CD4-positive, alpha-beta T cell (primary cell): Measurements from ENCODE around the gene RETREG3. TPM values are rescaled to one million over a fixed set of nuclear protein-coding genes. Genes with fewer than 3 reads are reported as not detected.

Source experiments
- ATAC-seq: fragments of 200-7000 bp; cut with Tn5 transposase; one replicate; pipeline ENCODE4 v1.10.0; 2022; ENCODE audit warnings: mild to moderate bottlenecking; ENCODE audit not compliant: poor library complexity
- CTCF ChIA-PET: fragments of 350-600 bp; sonication (Branson Sonifier 250); formaldehyde crosslinking; loops from one replicate; lab custom pipeline; 2021; ENCODE audit warnings: antibody characterized with exemption, inconsistent platforms; lab: Charles Lee
- POLR2A ChIA-PET: fragments of 350-600 bp; sonication (Branson Sonifier 250); formaldehyde crosslinking; loops from one replicate; lab custom pipeline; 2021; ENCODE audit warnings: antibody characterized with exemption, inconsistent platforms; lab: Charles Lee
- DNase-seq, 14 experiments: peaks; one replicate each; pipeline ENCODE4 v3.0.0-alpha.2; 2013 to 2020; ENCODE audit warnings: mixed read lengths in 2 of 14
- H3K27ac ChIP-seq, 2 donors: one replicate each; pipeline versions ENCODE4 v1.5.1 to v1.7.0; 2013; ENCODE audit warnings: low read length in 2 of 2, low read depth in 1 of 2, mild to moderate bottlenecking in 1 of 2
- H3K27me3 ChIP-seq, 2 experiments: 1 replicate in 1 of 2; 2 replicates in 1 of 2; pipeline versions ENCODE4 v1.6.1 to v1.7.0; 2013; ENCODE audit warnings: low read length in 2 of 2, control low read depth in 1 of 2, mild to moderate bottlenecking in 1 of 2, moderate library complexity in 1 of 2; ENCODE audit not compliant: insufficient read depth in 2 of 2, control insufficient read depth in 1 of 2
- H3K36me3 ChIP-seq: one replicate; pipeline ENCODE4 v1.6.1; 2013; ENCODE audit warnings: low read length, control low read depth; ENCODE audit not compliant: insufficient read depth
- H3K4me1 ChIP-seq: one replicate; pipeline ENCODE4 v1.6.1; 2013; ENCODE audit warnings: low read length, control low read depth; ENCODE audit not compliant: insufficient read depth
- H3K4me3 ChIP-seq: one replicate; pipeline ENCODE4 v1.5.1; 2013; ENCODE audit warnings: mild to moderate bottlenecking, low read length, moderate library complexity
- H3K9me3 ChIP-seq, 2 experiments: 1 replicate in 1 of 2; 2 replicates in 1 of 2; pipeline versions ENCODE4 v1.6.1 to v1.7.0; 2013; ENCODE audit warnings: low read length in 2 of 2, mild to moderate bottlenecking in 2 of 2, control low read depth in 1 of 2, moderate library complexity in 1 of 2; ENCODE audit not compliant: control insufficient read depth in 1 of 2, insufficient read depth in 1 of 2
- H3K27ac Mint-ChIP-seq: one replicate; pipeline ENCODE4 v1.8.0; 2020; ENCODE audit warnings: mixed read lengths
- H3K27me3 Mint-ChIP-seq: one replicate; pipeline ENCODE4 v1.8.0; 2021; ENCODE audit warnings: mixed read lengths
- H3K36me3 Mint-ChIP-seq: one replicate; pipeline ENCODE4 v1.8.0; 2021; ENCODE audit warnings: low read depth, mixed read lengths
- H3K4me1 Mint-ChIP-seq: one replicate; pipeline ENCODE4 v1.8.0; 2021; ENCODE audit warnings: low read depth, mixed read lengths
- H3K4me3 Mint-ChIP-seq: one replicate; pipeline ENCODE4 v1.8.0; 2020; ENCODE audit warnings: mild to moderate bottlenecking, mixed read lengths
- H3K9me3 Mint-ChIP-seq: one replicate; pipeline ENCODE4 v1.8.0; 2020; ENCODE audit warnings: mixed read lengths
- intact Hi-C, 2 experiments: fragments of 100-400 bp; cut with DNase I in 1 of 2; cut with micrococcal nuclease in 1 of 2; formaldehyde crosslinking; loops; one replicate each; pipeline versions ENCODE4 v1.15.1 to v1.9.0; 2023 to 2025; cut with DNase I, micrococcal nuclease
- total RNA-seq, 174 experiments: library from RNA in 2 of 174; stranded (reverse) in 2 of 174; gene quantifications; one replicate each; pipeline ENCODE4 v1.2.3 and lab custom pipeline; 2021 to 2026
- TF ChIP-seq, protein P1 (sequence below): fragments of 200-600 bp; IDR thresholded peaks from one replicate; pipeline ENCODE4 v1.8.0; 2022; ENCODE audit warnings: antibody characterized with exemption, mild to moderate bottlenecking

RETREG3 gene
- total RNA-seq, 2 experiments from 2014 or later, result 46.7 to 48.7 TPM

GRCh38 chr17:42565523-42566214 is 43.5 kb downstream of the RETREG3 start:
- DNase-seq, result peak in 1 of 14 experiments; percentile 35
- peaks cover 47% of the 10 kb centered on the region for H3K4me1 Mint-ChIP-seq
- peak overlapping the region; percentile 97 for H3K4me3 Mint-ChIP-seq

DNA sequence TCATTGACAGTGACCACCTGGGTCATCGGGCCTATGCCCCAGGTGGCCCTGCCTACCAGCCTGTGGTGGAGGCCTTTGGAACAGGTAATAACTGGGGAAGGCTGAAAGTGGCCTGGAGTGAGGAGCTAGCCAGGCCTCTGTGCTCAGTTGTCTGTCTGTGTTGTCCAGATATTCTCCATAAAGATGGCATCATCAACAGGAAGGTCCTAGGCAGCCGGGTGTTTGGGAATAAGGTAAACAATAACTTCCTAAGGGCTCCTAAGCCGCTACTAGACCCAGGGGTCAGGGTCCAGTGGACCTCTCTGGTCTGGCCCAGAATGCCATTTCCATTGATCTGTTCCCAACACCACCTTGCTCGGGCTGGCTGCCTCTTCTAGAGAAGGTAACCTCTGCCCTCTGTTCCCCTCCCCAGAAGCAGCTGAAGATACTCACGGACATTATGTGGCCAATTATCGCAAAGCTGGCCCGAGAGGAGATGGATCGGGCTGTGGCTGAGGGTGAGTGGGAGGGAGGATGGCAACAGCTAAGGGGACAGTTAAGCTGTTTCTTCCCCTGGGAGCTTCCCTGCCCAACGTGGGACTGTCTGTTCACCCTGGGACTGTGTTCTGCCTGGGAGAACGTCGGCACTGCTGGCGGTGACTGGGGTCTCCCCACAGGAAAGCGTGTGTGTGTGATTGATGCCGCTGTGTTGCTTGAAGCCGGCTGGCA is 44.2 kb downstream of the RETREG3 start:
- intact Hi-C loops, result no loop called here
- Mint-ChIP-seq H3K27ac (peak overlapping the region; percentile 96), H3K9me3 (no peaks in the 10 kb centered on the region), H3K4me1 (peaks cover 47% of the 10 kb centered on the region), H3K27me3 (no peaks in the 10 kb centered on the region), H3K4me3 (peak overlapping the region; percentile 90), H3K36me3 (peaks cover 66% of the 10 kb centered on the region)
- ATAC-seq (no peak), DNase-seq (no peak)
- ChIA-PET CTCF (interaction anchor here (0.5 to 1.4 kb wide), 2 partner anchors 14 to 832 kb away, joined by 3 to 4 read pairs; no protein-coding TSS in a partner anchor), POLR2A (interaction anchor here (0.9 to 1.1 kb wide), 2 partner anchors 11 to 44 kb away, joined by 3 read pairs; partner anchors contain the start of genes RETREG3 and TUBG1)
- Histone ChIP-seq H3K9me3 (no peaks in the 10 kb centered on the region), H3K27me3 (no peaks in the 10 kb centered on the region), H3K4me1 (peaks cover 69% of the 10 kb centered on the region), H3K4me3 (no peak overlapping the region), H3K36me3 (peaks cover 49% of the 10 kb centered on the region), H3K27ac (no peak overlapping the region)
- TF ChIP-seq, protein P1, sequence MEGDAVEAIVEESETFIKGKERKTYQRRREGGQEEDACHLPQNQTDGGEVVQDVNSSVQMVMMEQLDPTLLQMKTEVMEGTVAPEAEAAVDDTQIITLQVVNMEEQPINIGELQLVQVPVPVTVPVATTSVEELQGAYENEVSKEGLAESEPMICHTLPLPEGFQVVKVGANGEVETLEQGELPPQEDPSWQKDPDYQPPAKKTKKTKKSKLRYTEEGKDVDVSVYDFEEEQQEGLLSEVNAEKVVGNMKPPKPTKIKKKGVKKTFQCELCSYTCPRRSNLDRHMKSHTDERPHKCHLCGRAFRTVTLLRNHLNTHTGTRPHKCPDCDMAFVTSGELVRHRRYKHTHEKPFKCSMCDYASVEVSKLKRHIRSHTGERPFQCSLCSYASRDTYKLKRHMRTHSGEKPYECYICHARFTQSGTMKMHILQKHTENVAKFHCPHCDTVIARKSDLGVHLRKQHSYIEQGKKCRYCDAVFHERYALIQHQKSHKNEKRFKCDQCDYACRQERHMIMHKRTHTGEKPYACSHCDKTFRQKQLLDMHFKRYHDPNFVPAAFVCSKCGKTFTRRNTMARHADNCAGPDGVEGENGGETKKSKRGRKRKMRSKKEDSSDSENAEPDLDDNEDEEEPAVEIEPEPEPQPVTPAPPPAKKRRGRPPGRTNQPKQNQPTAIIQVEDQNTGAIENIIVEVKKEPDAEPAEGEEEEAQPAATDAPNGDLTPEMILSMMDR, result no peak

More at GRCh38 chr17:42565523-42566214, 43.5 kb downstream of the RETREG3 start:
- ChIA-PET POLR2A (interaction anchor here (0.9 to 2.6 kb wide), 6 partner anchors 11 to 177 kb away, joined by 3 to 26 read pairs (median 6); partner anchors contain the start of genes PSMC3IP, RETREG3, STAT3 and TUBG1), CTCF (interaction anchor here (0.8 to 4.6 kb wide), 3 partner anchors 12 to 198 kb away, joined by 3 to 45 read pairs (median 4); partner anchors contain the start of gene PSMC3IP)
- H3K27ac Mint-ChIP-seq, result peak overlapping the region; percentile 96
- Histone ChIP-seq H3K27ac (peak overlapping the region; percentile 81 to 86), H3K36me3 (peaks cover 56% of the 10 kb centered on the region), H3K4me3 (no peak overlapping the region), H3K4me1 (peaks cover 71% of the 10 kb centered on the region), H3K27me3 (no peaks in the 10 kb centered on the region), H3K9me3 (no peaks in the 10 kb centered on the region)
- H3K27me3 Mint-ChIP-seq, result no peaks in the 10 kb centered on the region
- H3K9me3 Mint-ChIP-seq, result no peaks in the 10 kb centered on the region
- peaks cover 73% of the 10 kb centered on the region for H3K36me3 Mint-ChIP-seq
- no peak for ATAC-seq
- intact Hi-C loops, result loop anchor here in 1 of 2 experiments (2.0 kb wide), 1 partner anchor 43 kb away; the partner anchor contains the start of genes RETREG3 and TUBG1
- TF ChIP-seq, protein P1, result no peak

GRCh38 chr17:42563950-42564349 is 45.2 kb downstream of the RETREG3 start:
- TF ChIP-seq, protein P1, result no peak
- Mint-ChIP-seq H3K27ac (peak overlapping the region; percentile 96), H3K27me3 (no peaks in the 10 kb centered on the region), H3K4me1 (peaks cover 39% of the 10 kb centered on the region), H3K36me3 (peaks cover 56% of the 10 kb centered on the region), H3K9me3 (no peaks in the 10 kb centered on the region), H3K4me3 (peak overlapping the region; percentile 90)
- POLR2A ChIA-PET, result interaction anchor here (1.7 kb wide), 1 partner anchor 9 kb away, joined by 9 read pairs; no protein-coding TSS in a partner anchor
- Histone ChIP-seq H3K4me3 (no peak overlapping the region), H3K27ac (no peak overlapping the region), H3K36me3 (peaks cover 39% of the 10 kb centered on the region), H3K4me1 (peaks cover 64% of the 10 kb centered on the region), H3K9me3 (no peaks in the 10 kb centered on the region), H3K27me3 (no peaks in the 10 kb centered on the region)
- intact Hi-C loops, result loop anchor here in 1 of 2 experiments (2.0 kb wide), 1 partner anchor 27 kb away; the partner anchor contains the start of gene NAGLU
- DNase-seq (peak in 1 of 14 experiments; percentile 16), ATAC-seq (no peak)
- CTCF ChIA-PET, result no interaction called here
